Measurements from ENCODE around the gene CXXC5. TPM values are rescaled to one million over a fixed set of nuclear protein-coding genes. Genes with fewer than 3 reads are reported as not detected.

CXXC5 gene
- total and polyA plus RNA-seq, 9 of the 15 experiments (the other 6 are each of a cell fraction or from before 2014, with no cell fraction given), result 1.9 to 123 (median 45.8) TPM

GRCh38 chr5:139708877-139709581 is 60.9 kb downstream of the CXXC5 start (continued):
- no peak for TF ChIP-seq RREB1 (CRISPR knock-in tag; IDR thresholded peaks at IDR 0.05)
- TF ChIP-seq BCOR (IDR thresholded peaks at IDR 0.05), result peak; percentile 49
- peak in 1 of 2 experiments; percentile 50; a peak in 1 of 4 replicates for TF ChIP-seq TBL1XR1 (IDR thresholded peaks at IDR 0.05; ENCODE audit: low read length in 2 of 2)
- no peak for TF ChIP-seq ZBTB26 (CRISPR knock-in tag; IDR thresholded peaks at IDR 0.05)
- TF ChIP-seq RBM15 (IDR thresholded peaks at IDR 0.05; ENCODE audit: insufficient read depth, low read length), result no peak
- no peak for TF ChIP-seq ELF2 (CRISPR knock-in tag; IDR thresholded peaks at IDR 0.05)
- TF ChIP-seq ATF7 (IDR thresholded peaks at IDR 0.05), result peak; percentile 65; the same call in 1 of the 2 replicates
- TF ChIP-seq HLTF (IDR thresholded peaks at IDR 0.05), result no peak
- TF ChIP-seq ZNF780A (CRISPR knock-in tag; IDR thresholded peaks at IDR 0.05), result no peak
- peak; percentile 27; the same call in 1 of the 2 replicates for TF ChIP-seq SOX6 (IDR thresholded peaks at IDR 0.05)
- TF ChIP-seq TRIM28 (IDR thresholded peaks at IDR 0.05), result no peak
- TF ChIP-seq ARHGAP35 (IDR thresholded peaks at IDR 0.05; ENCODE audit: partially characterized antibody), result no peak
- TF ChIP-seq MAFG (tag; conservative IDR thresholded peaks at IDR 0.05), result no peak
- TF ChIP-seq EGR1 (conservative IDR thresholded peaks at IDR 0.05), result peak; percentile 97
- TF ChIP-seq ZNF224 (CRISPR knock-in tag; IDR thresholded peaks at IDR 0.05), result 0 out of 2 replicates have a peak, but pooled peaks have one; percentile 32
- no peak for TF ChIP-seq ZNF639 (CRISPR knock-in tag; conservative IDR thresholded peaks at IDR 0.05 in 1 of 2, IDR thresholded peaks at IDR 0.05 in 1 of 2)

Data from K562 (cell line).